Neuronal stem cell (in vitro differentiated cells): ENCODE measurements around the gene GARIN6.
A peak's percentile ranks its signal among the peaks of the same experiment; 100 is the strongest.

Experiments used
- DNase-seq: peaks from one replicate; pipeline ENCODE4 v3.0.0-alpha.2; 2013; ENCODE audit warnings: low spot score
- H2AFZ ChIP-seq: one replicate; pipeline ENCODE4 v1.6.1; 2013; ENCODE audit warnings: mild to moderate bottlenecking, low read length, inconsistent platforms
- H2AK5ac ChIP-seq: 2 replicates; pipeline ENCODE4 v1.6.1; 2013; ENCODE audit warnings: low read depth, mild to moderate bottlenecking, inconsistent platforms, low read length, moderate library complexity, mixed read lengths
- H2BK120ac ChIP-seq: 2 replicates; pipeline ENCODE4 v1.6.1; 2013; ENCODE audit warnings: low read depth, mild to moderate bottlenecking, inconsistent platforms, low read length, moderate library complexity, mixed read lengths
- H2BK12ac ChIP-seq: one replicate; pipeline ENCODE4 v1.6.1; 2013; ENCODE audit warnings: low read length, inconsistent platforms
- H2BK15ac ChIP-seq: 2 replicates; pipeline ENCODE4 v1.6.1; 2013; ENCODE audit warnings: mild to moderate bottlenecking, low read length, inconsistent platforms, mixed read lengths
- H2BK5ac ChIP-seq: one replicate; pipeline ENCODE4 v1.6.1; 2013; ENCODE audit warnings: inconsistent platforms, mild to moderate bottlenecking, low read length, moderate library complexity
- H3K14ac ChIP-seq: one replicate; pipeline ENCODE4 v1.6.1; 2013; ENCODE audit warnings: low read length, inconsistent platforms
- H3K18ac ChIP-seq: 2 replicates; pipeline ENCODE4 v1.6.1; 2013; ENCODE audit warnings: low read length, inconsistent platforms
- H3K23ac ChIP-seq: 2 replicates; pipeline ENCODE4 v1.6.1; 2013; ENCODE audit warnings: low read depth, mild to moderate bottlenecking, mixed read lengths, low read length, inconsistent platforms; ENCODE audit not compliant: poor library complexity
- H3K27ac ChIP-seq: replicated peaks from 3 replicates; pipeline ENCODE4 v1.5.1; 2013; ENCODE audit warnings: low read length, inconsistent platforms
- H3K27me3 ChIP-seq, 3 experiments: 2 replicates each; pipeline ENCODE4 v1.6.1; 2013; ENCODE audit warnings: low read length in 3 of 3, mild to moderate bottlenecking in 2 of 3, inconsistent platforms in 1 of 3, low read depth in 1 of 3, mixed read lengths in 1 of 3, moderate library complexity in 1 of 3; ENCODE audit not compliant: control insufficient read depth in 3 of 3, insufficient read depth in 3 of 3
- H3K36me3 ChIP-seq, 2 donors: replicated peaks in 1 of 2; 2 replicates each; pipeline ENCODE4 v1.6.1; 2013; ENCODE audit warnings: low read length in 2 of 2; ENCODE audit not compliant: control insufficient read depth in 2 of 2, insufficient read depth in 2 of 2
- H3K4ac ChIP-seq: 2 replicates; pipeline ENCODE4 v1.6.1; 2013; ENCODE audit warnings: inconsistent platforms, mild to moderate bottlenecking, low read length, moderate library complexity
- H3K4me1 ChIP-seq, 2 donors: 1 replicate in 1 of 2; 2 replicates in 1 of 2; pipeline ENCODE4 v1.6.1; 2013; ENCODE audit warnings: low read length in 2 of 2, low read depth in 1 of 2; ENCODE audit not compliant: control insufficient read depth in 2 of 2, insufficient read depth in 1 of 2
- H3K4me2 ChIP-seq: one replicate; pipeline ENCODE4 v1.6.1; 2013; ENCODE audit warnings: mild to moderate bottlenecking, low read length, inconsistent platforms; ENCODE audit not compliant: insufficient read depth, poor library complexity, severe bottlenecking
- H3K4me3 ChIP-seq, 2 donors: 2 replicates each; pipeline ENCODE4 v1.5.1; 2013; ENCODE audit warnings: low read length in 2 of 2, mild to moderate bottlenecking in 2 of 2, inconsistent platforms in 1 of 2, moderate library complexity in 1 of 2
- H3K79me1 ChIP-seq: one replicate; pipeline ENCODE4 v1.6.1; 2013; ENCODE audit warnings: low read depth, mild to moderate bottlenecking, inconsistent platforms, low read length, moderate library complexity
- H3K9ac ChIP-seq: one replicate; pipeline ENCODE4 v1.6.1; 2013; ENCODE audit warnings: mild to moderate bottlenecking, low read depth, low read length, inconsistent platforms; ENCODE audit not compliant: poor library complexity
- H3K9me3 ChIP-seq, 2 donors: replicated peaks in 1 of 2; 2 replicates each; pipeline versions ENCODE3 to v1.6.1; 2013; ENCODE audit warnings: low read length in 2 of 2, mild to moderate bottlenecking in 2 of 2, inconsistent platforms in 1 of 2, low read depth in 1 of 2, mixed read lengths in 1 of 2, moderate library complexity in 1 of 2; ENCODE audit not compliant: control insufficient read depth in 2 of 2, insufficient read depth in 1 of 2
- H4K8ac ChIP-seq: one replicate; pipeline ENCODE4 v1.6.1; 2013; ENCODE audit warnings: low read depth, mild to moderate bottlenecking, inconsistent platforms, low read length, moderate library complexity
- H4K91ac ChIP-seq: one replicate; pipeline ENCODE4 v1.6.1; 2013; ENCODE audit warnings: low read length, low read depth, mild to moderate bottlenecking, inconsistent platforms; ENCODE audit not compliant: poor library complexity
- WGBS, 2 donors: extraction: QIAGEN DNeasy Blood & Tissue Kit; methylation state at CpG; one replicate each; pipeline ENCODE4 v1.1.7; 2013; ENCODE audit warnings: missing lambda C conversion rate in 2 of 2, mixed read lengths in 1 of 2; ENCODE audit not compliant: insufficient read length in 2 of 2, insufficient replicate concordance in 1 of 2; ENCODE audit errors: extremely low coverage in 2 of 2; 5-methylcytosine and 5-hydroxymethylcytosine counted together

Gene GARIN6

GRCh38 chr12:99611117-99611516 is 36.4 kb upstream of the GARIN6 start:
- no peak overlapping the region for H2BK120ac ChIP-seq
- H3K23ac ChIP-seq: no peak overlapping the region
- H3K27me3 ChIP-seq: no peaks in the 10 kb centered on the region
- no peak for DNase-seq
- H2AK5ac ChIP-seq: no peak overlapping the region
- H3K14ac ChIP-seq: no peak overlapping the region
- no peak overlapping the region for H2BK12ac ChIP-seq
- no peak overlapping the region for H2BK5ac ChIP-seq
- no peak overlapping the region for H2BK15ac ChIP-seq
- no peaks in the 10 kb centered on the region for H3K36me3 ChIP-seq
- H3K4ac ChIP-seq: no peak overlapping the region
- H3K27ac ChIP-seq: no peak overlapping the region
- no peak overlapping the region for H4K91ac ChIP-seq
- no peak overlapping the region for H2AFZ ChIP-seq
- no peaks in the 10 kb centered on the region for H3K4me1 ChIP-seq
- H3K4me3 ChIP-seq: no peak overlapping the region
- no peak overlapping the region for H3K4me2 ChIP-seq
- WGBS, 2 donors: no CpG with 5 or more reads among the region's 3 CpGs
- H3K79me1 ChIP-seq: no peaks in the 10 kb centered on the region
- H3K18ac ChIP-seq: no peak overlapping the region
- H4K8ac ChIP-seq: no peak overlapping the region
- no peaks in the 10 kb centered on the region for H3K9me3 ChIP-seq
- H3K9ac ChIP-seq: no peak overlapping the region

GRCh38 chr12:99611599-99611998 is 36.0 kb upstream of the GARIN6 start:
- Histone ChIP-seq H3K79me1 (no peaks in the 10 kb centered on the region), H2BK120ac (no peak overlapping the region), H4K91ac (no peak overlapping the region), H3K27ac (no peak overlapping the region), H2BK15ac (no peak overlapping the region), H3K14ac (no peak overlapping the region), H4K8ac (no peak overlapping the region), H3K27me3 (no peaks in the 10 kb centered on the region), H3K4me2 (no peak overlapping the region), H2AFZ (no peak overlapping the region), H2BK12ac (no peak overlapping the region), H3K4ac (no peak overlapping the region), H3K18ac (no peak overlapping the region), H3K4me1 (no peaks in the 10 kb centered on the region), H2BK5ac (no peak overlapping the region), H3K9ac (no peak overlapping the region), H3K23ac (no peak overlapping the region), H3K9me3 (no peaks in the 10 kb centered on the region), H3K36me3 (no peaks in the 10 kb centered on the region), H3K4me3 (no peak overlapping the region), H2AK5ac (no peak overlapping the region)
- no peak for DNase-seq
- WGBS, 2 donors: no CpG with 5 or more reads among the region's 3 CpGs

GRCh38 chr12:99618657-99619056 is 28.9 kb upstream of the GARIN6 start:
- Histone ChIP-seq H2BK15ac (no peak overlapping the region), H4K8ac (no peak overlapping the region), H3K4me2 (no peak overlapping the region), H3K4me1 (no peaks in the 10 kb centered on the region), H2BK120ac (peak overlapping the region; percentile 7), H2AK5ac (no peak overlapping the region), H3K27me3 (no peaks in the 10 kb centered on the region), H3K9ac (no peak overlapping the region), H3K23ac (no peak overlapping the region), H3K27ac (no peak overlapping the region), H4K91ac (no peak overlapping the region), H3K18ac (no peak overlapping the region), H3K79me1 (no peaks in the 10 kb centered on the region), H2AFZ (peak overlapping the region; percentile 5), H3K36me3 (no peaks in the 10 kb centered on the region), H3K4me3 (no peak overlapping the region), H3K4ac (no peak overlapping the region), H3K9me3 (peaks cover 0 to 5% of the 10 kb centered on the region in 2 donors), H2BK5ac (no peak overlapping the region), H3K14ac (no peak overlapping the region), H2BK12ac (no peak overlapping the region)
- no CpG with 5 or more reads among the region's 4 CpGs for WGBS, 2 donors
- DNase-seq: no peak

GRCh38 chr12:99619389-99620158 is 28.0 kb upstream of the GARIN6 start:
- Histone ChIP-seq H3K36me3 (no peaks in the 10 kb centered on the region), H3K4me2 (no peak overlapping the region), H2BK5ac (no peak overlapping the region), H2BK120ac (peak overlapping the region; percentile 7), H3K14ac (no peak overlapping the region), H2BK15ac (no peak overlapping the region), H2AFZ (peak overlapping the region; percentile 32), H3K4me1 (no peaks in the 10 kb centered on the region), H2AK5ac (no peak overlapping the region), H3K18ac (peak overlapping the region; percentile 54), H2BK12ac (no peak overlapping the region), H3K79me1 (no peaks in the 10 kb centered on the region), H4K8ac (no peak overlapping the region), H3K23ac (no peak overlapping the region), H3K9ac (no peak overlapping the region), H3K27ac (no peak overlapping the region), H3K4me3 (no peak overlapping the region), H3K27me3 (no peaks in the 10 kb centered on the region), H4K91ac (no peak overlapping the region), H3K4ac (no peak overlapping the region), H3K9me3 (peaks cover 0 to 5% of the 10 kb centered on the region in 2 donors)
- DNase-seq: peak; percentile 18
- WGBS, 2 donors: no CpG with 5 or more reads among the region's 7 CpGs
